Glutamatergic neuron (in vitro differentiated cells): ENCODE data around the gene PLA2G15. TPM values are rescaled to one million over a fixed set of nuclear protein-coding genes. Genes with fewer than 3 reads are reported as not detected.
A peak's percentile ranks its signal among the peaks of the same experiment; 100 is the strongest.

Source experiments
- DNase-seq: peaks from one replicate; pipeline ENCODE4 v3.0.0; 2022
- H3K27ac Mint-ChIP-seq: one replicate; pipeline ENCODE4 v1.8.0; 2020; ENCODE audit warnings: mild to moderate bottlenecking, mixed read lengths, inconsistent platforms; ENCODE audit not compliant: unreplicated experiment
- H3K27me3 Mint-ChIP-seq: one replicate; pipeline ENCODE4 v1.8.0; 2020; ENCODE audit warnings: mild to moderate bottlenecking, moderate library complexity, mixed read lengths, inconsistent platforms; ENCODE audit not compliant: unreplicated experiment
- H3K36me3 Mint-ChIP-seq: one replicate; pipeline ENCODE4 v1.8.0; 2020; ENCODE audit warnings: mild to moderate bottlenecking, mixed read lengths, inconsistent platforms; ENCODE audit not compliant: unreplicated experiment
- H3K4me1 Mint-ChIP-seq: one replicate; pipeline ENCODE4 v1.8.0; 2020; ENCODE audit warnings: mild to moderate bottlenecking, low read depth, mixed read lengths, inconsistent platforms; ENCODE audit not compliant: unreplicated experiment
- H3K4me3 Mint-ChIP-seq: one replicate; pipeline ENCODE4 v1.8.0; 2020; ENCODE audit warnings: mild to moderate bottlenecking, mixed read lengths, inconsistent platforms; ENCODE audit not compliant: unreplicated experiment
- H3K9me3 Mint-ChIP-seq: one replicate; pipeline ENCODE4 v1.8.0; 2020; ENCODE audit warnings: mild to moderate bottlenecking, moderate library complexity, mixed read lengths, inconsistent platforms; ENCODE audit not compliant: unreplicated experiment
- CTCF ChIP-seq: fragments of 200-600 bp; sonication (generic); IDR thresholded peaks from one replicate; pipeline ENCODE4 v1.5.0; 2021; ENCODE audit not compliant: partially characterized antibody, unreplicated experiment
- total RNA-seq: library from RNA; stranded (reverse); fragmentation: NEBNext Ultra II Directional; extraction: Animal tissue kit (Norgen Biotek cat#: 25700); gene quantifications from one replicate; pipeline ENCODE4 v1.2.1, GENCODE V29; 2021; ENCODE audit not compliant: unreplicated experiment

The PLA2G15 gene
- total RNA-seq, 1 donor from 2014 or later: 11.9 TPM

- TF ChIP-seq CTCF: no peak
- no peak overlapping the region for H3K4me3 Mint-ChIP-seq
- no peak for DNase-seq
- no peak overlapping the region for H3K27ac Mint-ChIP-seq
- peaks cover 10% of the 10 kb centered on the region for H3K4me1 Mint-ChIP-seq
- no peaks in the 10 kb centered on the region for H3K36me3 Mint-ChIP-seq
- H3K27me3 Mint-ChIP-seq: no peaks in the 10 kb centered on the region
- no peaks in the 10 kb centered on the region for H3K9me3 Mint-ChIP-seq
Measured at GRCh38 chr16:68228652-68229051, 16.5 kb upstream of the PLA2G15 start.

GRCh38 chr16:68229431-68230175 is 15.6 kb upstream of the PLA2G15 start:
- H3K9me3 Mint-ChIP-seq: no peaks in the 10 kb centered on the region
- no peak overlapping the region for H3K4me3 Mint-ChIP-seq
- TF ChIP-seq CTCF: peak; percentile 92
- no peak for DNase-seq
- H3K27ac Mint-ChIP-seq: no peak overlapping the region
- H3K4me1 Mint-ChIP-seq: peaks cover 10% of the 10 kb centered on the region
- no peaks in the 10 kb centered on the region for H3K27me3 Mint-ChIP-seq
- H3K36me3 Mint-ChIP-seq: no peaks in the 10 kb centered on the region

GRCh38 chr16:68230176-68230571 is 15.0 kb upstream of the PLA2G15 start:
- Mint-ChIP-seq H3K27me3 (no peaks in the 10 kb centered on the region), H3K4me1 (peaks cover 10% of the 10 kb centered on the region), H3K4me3 (no peak overlapping the region), H3K36me3 (no peaks in the 10 kb centered on the region), H3K9me3 (no peaks in the 10 kb centered on the region), H3K27ac (no peak overlapping the region)
- DNase-seq: no peak
- no peak for TF ChIP-seq CTCF

DNA sequence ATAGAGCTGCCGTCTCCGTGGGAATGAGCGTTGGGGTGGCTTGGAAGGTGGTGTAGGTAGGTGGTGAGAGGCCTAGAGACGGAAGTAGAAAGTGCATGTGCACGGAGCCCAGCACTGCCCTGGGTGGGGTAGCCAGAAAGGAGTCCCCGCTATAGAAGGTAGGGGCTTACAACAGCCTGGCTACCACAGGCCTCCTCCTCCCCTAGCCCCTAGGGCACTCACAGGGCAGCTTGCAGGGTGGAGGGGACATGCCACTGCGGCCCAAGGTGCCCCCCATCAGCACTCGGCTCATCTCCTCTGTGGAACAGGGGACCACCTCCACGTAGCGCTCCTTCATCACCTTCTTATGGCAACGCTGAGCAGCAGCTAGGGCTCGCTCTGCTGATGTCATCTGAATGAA is 14.2 kb upstream of the PLA2G15 start:
- DNase-seq: no peak
- H3K27me3 Mint-ChIP-seq: no peaks in the 10 kb centered on the region
- H3K36me3 Mint-ChIP-seq: no peaks in the 10 kb centered on the region
- no peaks in the 10 kb centered on the region for H3K9me3 Mint-ChIP-seq
- no peak overlapping the region for H3K27ac Mint-ChIP-seq
- TF ChIP-seq CTCF: no peak
- H3K4me1 Mint-ChIP-seq: peaks cover 10% of the 10 kb centered on the region
- H3K4me3 Mint-ChIP-seq: no peak overlapping the region

DNA sequence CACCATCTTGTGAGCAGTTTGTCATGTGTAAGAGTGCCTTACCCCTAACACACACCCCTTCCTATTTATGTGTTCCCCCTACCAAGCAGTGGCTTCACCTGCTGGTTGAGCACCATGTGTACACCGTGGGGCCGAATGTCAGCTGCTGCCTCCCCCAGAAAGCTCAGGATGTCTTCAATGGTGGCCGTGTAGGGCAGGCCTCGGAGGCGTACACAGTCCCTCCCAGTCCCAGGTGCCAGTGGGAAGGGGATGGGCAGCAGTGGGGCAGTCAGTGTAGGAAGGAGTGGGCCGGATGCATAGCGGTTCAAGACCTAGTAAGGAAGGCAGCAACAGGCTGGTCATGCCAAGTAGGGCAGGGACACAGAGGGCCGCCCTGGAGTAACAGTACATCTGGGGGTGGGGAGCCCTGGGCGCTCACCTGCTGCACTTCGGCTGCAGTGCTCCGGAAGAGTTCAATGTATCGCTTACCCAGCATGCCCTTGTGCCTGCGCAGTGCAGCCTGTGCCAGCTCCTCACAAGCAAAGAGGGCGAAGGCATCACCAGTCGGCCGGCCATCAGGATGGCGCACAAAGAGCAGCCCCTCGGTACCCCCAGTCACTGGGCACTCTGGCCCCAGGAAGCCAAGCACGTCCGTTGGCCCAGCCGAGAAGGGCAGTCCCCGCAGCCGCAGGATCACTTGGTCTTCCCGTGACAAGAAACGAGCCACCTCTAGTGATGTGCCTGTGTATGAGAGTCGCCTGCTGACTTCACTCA is 13.6 kb upstream of the PLA2G15 start:
- no peak for DNase-seq
- Mint-ChIP-seq H3K36me3 (no peaks in the 10 kb centered on the region), H3K9me3 (no peaks in the 10 kb centered on the region), H3K27me3 (peaks cover 3% of the 10 kb centered on the region), H3K4me3 (no peak overlapping the region), H3K4me1 (peaks cover 10% of the 10 kb centered on the region), H3K27ac (no peak overlapping the region)
- no peak for TF ChIP-seq CTCF
